Measurements from ENCODE around the gene RGR.

The RGR gene

DNA sequence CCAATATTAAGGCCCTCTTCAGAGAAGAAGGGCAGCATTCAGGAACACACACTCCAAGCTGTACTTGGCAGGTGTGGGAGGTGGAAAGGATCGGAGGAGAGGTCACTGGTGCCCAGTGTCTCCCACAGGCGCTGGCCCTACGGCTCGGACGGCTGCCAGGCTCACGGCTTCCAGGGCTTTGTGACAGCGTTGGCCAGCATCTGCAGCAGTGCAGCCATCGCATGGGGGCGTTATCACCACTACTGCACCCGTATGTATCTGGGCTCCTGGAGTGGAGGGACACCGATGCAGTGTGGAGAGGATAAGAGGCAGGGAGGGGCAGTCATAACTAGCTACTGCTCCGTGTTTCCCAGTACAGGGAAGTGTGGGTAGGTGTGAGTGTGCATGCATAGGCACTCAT lies 3.9 kb downstream of the RGR start:
- DNase-seq (ENCODE audit: low read depth), result no peak
- no peak overlapping the region for H3K4me3 ChIP-seq (ENCODE audit: control insufficient read depth, low read depth, low read length)
- TF ChIP-seq, protein P1, sequence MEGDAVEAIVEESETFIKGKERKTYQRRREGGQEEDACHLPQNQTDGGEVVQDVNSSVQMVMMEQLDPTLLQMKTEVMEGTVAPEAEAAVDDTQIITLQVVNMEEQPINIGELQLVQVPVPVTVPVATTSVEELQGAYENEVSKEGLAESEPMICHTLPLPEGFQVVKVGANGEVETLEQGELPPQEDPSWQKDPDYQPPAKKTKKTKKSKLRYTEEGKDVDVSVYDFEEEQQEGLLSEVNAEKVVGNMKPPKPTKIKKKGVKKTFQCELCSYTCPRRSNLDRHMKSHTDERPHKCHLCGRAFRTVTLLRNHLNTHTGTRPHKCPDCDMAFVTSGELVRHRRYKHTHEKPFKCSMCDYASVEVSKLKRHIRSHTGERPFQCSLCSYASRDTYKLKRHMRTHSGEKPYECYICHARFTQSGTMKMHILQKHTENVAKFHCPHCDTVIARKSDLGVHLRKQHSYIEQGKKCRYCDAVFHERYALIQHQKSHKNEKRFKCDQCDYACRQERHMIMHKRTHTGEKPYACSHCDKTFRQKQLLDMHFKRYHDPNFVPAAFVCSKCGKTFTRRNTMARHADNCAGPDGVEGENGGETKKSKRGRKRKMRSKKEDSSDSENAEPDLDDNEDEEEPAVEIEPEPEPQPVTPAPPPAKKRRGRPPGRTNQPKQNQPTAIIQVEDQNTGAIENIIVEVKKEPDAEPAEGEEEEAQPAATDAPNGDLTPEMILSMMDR (conservative IDR thresholded peaks at IDR 0.05; ENCODE audit: control insufficient read depth, insufficient read depth, low read depth, low read length), result no peak

DNA sequence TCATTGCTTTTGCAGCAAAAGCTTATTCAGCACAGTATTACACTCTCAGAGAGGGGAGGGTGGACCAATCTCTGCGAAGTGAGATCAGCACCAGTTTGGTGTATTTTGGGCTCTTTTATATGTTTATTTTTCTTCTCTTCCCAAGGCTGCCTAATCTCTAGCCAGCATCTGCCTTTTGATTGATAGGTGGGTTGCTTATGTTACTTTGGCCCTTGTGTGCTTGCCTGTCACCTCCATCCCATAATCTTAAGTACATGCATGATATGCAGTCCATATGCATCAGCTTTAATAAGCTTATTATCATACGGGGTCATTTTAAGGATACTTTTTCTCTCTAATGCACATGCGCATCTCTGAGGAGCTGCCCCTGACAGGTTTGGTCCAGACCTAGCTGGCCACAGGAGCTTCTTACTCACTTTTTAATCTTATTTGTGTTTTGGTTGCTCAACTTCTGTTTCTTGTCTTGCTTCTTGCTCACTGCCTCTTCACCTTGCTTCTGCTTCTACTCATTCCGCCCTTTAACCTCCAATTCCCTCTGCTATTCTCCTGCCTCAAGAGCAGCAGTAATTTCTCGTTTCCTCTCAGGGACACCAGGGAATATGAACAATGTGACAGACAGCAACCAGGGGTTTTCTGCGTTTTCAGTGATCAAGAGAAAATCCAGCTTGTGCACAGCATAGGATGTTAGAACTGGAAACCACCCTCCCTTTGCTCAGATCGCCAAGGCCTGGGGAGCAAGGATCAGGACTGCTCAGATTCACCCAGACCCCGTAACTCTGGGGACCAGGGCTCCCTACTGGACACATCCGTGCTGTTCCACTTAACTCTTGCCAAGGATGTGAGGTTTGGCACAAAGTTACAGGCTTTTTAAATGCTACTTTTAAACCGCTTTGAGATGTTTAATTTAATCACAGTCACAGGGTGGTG lies 10.0 kb downstream of the RGR start:
- DNase-seq (ENCODE audit: low read depth), result no peak
- TF ChIP-seq, protein P1 (conservative IDR thresholded peaks at IDR 0.05; ENCODE audit: control insufficient read depth, insufficient read depth, low read depth, low read length), result no peak
- no peak overlapping the region for H3K4me3 ChIP-seq (ENCODE audit: control insufficient read depth, low read depth, low read length)

DNA sequence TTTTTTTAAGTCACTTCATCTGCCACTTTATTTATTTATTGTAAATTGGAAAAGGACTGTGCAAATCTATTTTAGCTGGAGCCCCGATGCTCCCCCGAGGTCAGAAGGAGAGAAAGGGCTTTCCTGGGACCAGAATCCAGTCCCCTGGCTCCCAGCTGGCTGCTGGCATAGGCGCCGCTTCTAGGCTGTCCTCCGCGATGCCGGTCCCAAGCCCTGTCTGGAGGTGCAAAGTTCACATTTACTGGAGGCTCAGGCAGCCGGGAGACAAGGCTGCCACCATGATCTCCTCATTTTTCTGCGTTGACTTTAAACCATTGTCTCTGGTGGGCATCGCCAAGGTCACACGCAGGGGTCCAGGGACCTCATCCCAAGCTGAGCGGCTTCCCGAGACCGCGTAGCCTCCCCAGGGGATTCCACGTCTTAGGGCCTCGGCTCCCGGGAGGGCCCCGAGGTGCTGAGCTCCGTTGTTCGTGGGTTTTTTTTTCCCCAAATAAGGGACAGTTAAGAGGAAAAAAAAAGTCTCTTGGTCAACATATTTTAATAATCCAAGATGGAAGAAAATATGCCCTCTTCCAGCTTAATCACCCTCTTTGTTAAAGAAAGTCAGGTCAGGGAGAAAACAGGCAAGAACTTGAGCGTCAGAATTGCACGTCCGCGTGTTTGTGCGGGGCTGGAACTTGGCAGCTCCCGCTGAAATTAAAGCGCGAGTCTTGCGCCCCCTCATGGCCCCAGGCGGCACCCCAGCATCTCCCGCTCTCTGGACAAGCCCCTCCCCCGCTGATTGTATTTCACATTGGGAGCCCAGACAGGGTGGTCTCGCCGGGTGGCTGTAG lies 11.9 kb downstream of the RGR start:
- DNase-seq (ENCODE audit: low read depth), result peak; percentile 44
- TF ChIP-seq, protein P1 (conservative IDR thresholded peaks at IDR 0.05; ENCODE audit: control insufficient read depth, insufficient read depth, low read depth, low read length), result peak; percentile 59
- H3K4me3 ChIP-seq (ENCODE audit: control insufficient read depth, low read depth, low read length), result no peak overlapping the region

DNA sequence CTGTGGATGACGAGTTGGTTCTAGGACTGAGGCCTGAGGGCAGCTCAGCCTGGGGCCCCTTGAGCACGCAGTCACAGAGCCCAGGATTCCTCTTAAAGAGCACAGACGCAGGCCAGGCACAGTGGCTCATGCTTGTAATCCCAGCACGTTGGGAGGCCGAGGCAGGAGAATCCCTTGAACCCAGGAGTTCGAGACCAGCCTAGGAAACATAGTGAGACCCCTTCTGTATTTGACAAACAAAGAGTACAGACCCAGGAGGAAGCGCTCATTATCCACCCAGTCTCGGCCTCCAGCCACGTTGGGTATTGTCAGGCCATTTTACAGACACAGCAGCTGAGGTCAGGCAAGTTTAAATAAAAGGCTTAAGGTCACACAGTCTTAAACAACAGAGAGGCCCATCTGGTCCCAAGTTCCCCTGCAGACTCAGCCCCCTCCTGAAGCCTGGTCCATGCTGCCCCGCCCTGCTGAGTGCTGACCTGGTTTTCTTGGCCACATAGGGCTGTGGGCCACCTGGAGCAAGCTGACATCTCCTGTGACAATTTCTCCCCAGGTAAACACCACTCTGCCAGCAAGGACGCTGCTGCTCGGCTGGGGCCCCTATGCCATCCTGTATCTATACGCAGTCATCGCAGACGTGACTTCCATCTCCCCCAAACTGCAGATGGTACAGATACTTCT lies 12.6 kb downstream of the RGR start:
- TF ChIP-seq, protein P1 (conservative IDR thresholded peaks at IDR 0.05; ENCODE audit: control insufficient read depth, insufficient read depth, low read depth, low read length), result no peak
- DNase-seq (ENCODE audit: low read depth), result no peak
- no peak overlapping the region for H3K4me3 ChIP-seq (ENCODE audit: control insufficient read depth, low read depth, low read length)

DNA sequence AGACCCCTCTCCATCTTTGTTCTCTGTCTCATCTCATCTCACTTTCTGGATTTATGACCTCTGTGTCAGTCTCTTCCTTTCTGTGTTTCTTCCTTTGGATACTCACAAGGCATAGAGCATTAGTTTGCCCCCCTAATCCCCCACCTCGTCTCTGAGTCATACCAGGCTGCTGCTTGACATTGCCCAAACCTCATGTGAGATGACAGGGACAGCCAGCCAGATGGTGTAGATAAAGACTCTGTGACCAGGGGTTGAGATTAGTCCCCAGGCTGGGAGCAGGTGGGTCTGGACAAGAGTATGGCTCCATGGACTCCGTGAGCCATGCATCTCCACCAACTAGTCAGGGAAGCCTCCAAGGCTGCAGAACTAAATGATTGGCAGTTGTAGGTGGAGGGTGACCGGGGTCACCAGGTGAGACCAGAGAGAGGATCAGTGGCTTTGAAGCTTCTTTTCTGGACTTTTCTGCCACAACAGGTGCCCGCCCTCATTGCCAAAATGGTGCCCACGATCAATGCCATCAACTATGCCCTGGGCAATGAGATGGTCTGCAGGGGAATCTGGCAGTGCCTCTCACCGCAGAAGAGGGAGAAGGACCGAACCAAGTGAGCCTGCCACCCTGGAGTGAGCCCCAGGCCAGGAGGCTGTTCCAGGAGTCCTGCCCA lies 13.3 kb downstream of the RGR start:
- no peak for DNase-seq (ENCODE audit: low read depth)
- no peak overlapping the region for H3K4me3 ChIP-seq (ENCODE audit: control insufficient read depth, low read depth, low read length)
- TF ChIP-seq, protein P1 (conservative IDR thresholded peaks at IDR 0.05; ENCODE audit: control insufficient read depth, insufficient read depth, low read depth, low read length), result no peak

All from fibroblast of mammary gland (primary cell).